ENCODE data around the gene THBS2. TPM values are rescaled to one million over a fixed set of nuclear protein-coding genes. Genes with fewer than 3 reads are reported as not detected.

The THBS2 gene
- total and polyA plus RNA-seq, 2 of the 4 experiments (the other 2 are of a cell fraction): 97.3 to 113 TPM

DNA sequence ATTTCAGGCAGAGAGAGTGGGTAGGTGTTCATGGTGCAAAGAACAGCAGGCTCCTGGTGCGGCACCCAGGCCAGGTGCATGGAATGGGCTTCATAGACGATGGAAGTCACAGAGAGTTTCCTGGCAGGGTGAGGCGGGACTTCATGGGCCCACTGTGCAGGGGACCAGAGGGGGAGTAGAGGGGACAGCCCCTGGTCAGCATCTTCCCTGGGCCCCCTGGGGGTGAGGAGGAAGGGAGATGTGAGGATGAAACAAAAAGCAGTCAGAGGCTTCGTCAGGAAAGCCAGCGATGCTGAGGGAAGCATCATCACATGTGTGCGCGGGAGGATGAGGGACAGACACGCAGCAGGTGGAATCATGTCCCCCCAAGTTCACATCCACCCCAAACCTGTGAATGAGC is 2.4 kb upstream of the THBS2 start:
- in situ Hi-C loops (cut with MboI; ENCODE audit: low sequenced_read_pairs): no loop called here
- dilution Hi-C loops (cut with HindIII; ENCODE audit: low sequenced_read_pairs, unreplicated experiment): no loop called here
- no peak overlapping the region for H3K14ac ChIP-seq (replicated peaks; ENCODE audit: low read depth, low read length)
- H2BK20ac ChIP-seq (ENCODE audit: low read depth, low read length): no peak overlapping the region
- 97% methylated on average over 5 of the region's 8 CpGs; no CpG with 5 or more reads in 1 of the 2 experiments for WGBS, 2 experiments (ENCODE audit: extremely low coverage in 2 of 2, insufficient read length in 1 of 2)
- H2BK15ac ChIP-seq (ENCODE audit: low read depth, low read length): no peak overlapping the region
- no peaks in the 10 kb centered on the region for H3K27me3 ChIP-seq (ENCODE audit: control insufficient read depth, insufficient read depth, low read length)
- H3K4ac ChIP-seq (ENCODE audit: low read depth, low read length): no peak overlapping the region
- peaks cover 5% of the 10 kb centered on the region; the same call in 1 of the 2 replicates for H3K9me1 ChIP-seq (ENCODE audit: insufficient read depth, low read length)
- H2BK120ac ChIP-seq (ENCODE audit: low read depth, low read length): no peak overlapping the region
- ChIA-PET POLR2A (ENCODE audit: unreplicated experiment) (no interaction called here), CTCF (no interaction called here)
- no peak overlapping the region for H4K8ac ChIP-seq (ENCODE audit: low read depth in 2 of 2, low read length in 2 of 2)
- peaks cover 9 to 14% of the 10 kb centered on the region in 2 experiments; a peak in 2 of 4 replicates for H3K79me1 ChIP-seq (ENCODE audit: low read depth in 1 of 2, low read length in 2 of 2)
- no peaks in the 10 kb centered on the region for H4K20me1 ChIP-seq (ENCODE audit: insufficient read depth, low read length)
- H3K36me3 ChIP-seq (ENCODE audit: control insufficient read depth, insufficient read depth, low read length): no peaks in the 10 kb centered on the region
- no peak overlapping the region for H3K27ac ChIP-seq (ENCODE audit: insufficient read depth, low read length)
- no peak overlapping the region for H3K56ac ChIP-seq (ENCODE audit: extremely low read depth, insufficient read depth, low read length)
- no peak overlapping the region for H3K4me3 ChIP-seq (ENCODE audit: insufficient read depth, low read depth, low read length)
- no peak overlapping the region for H2AK5ac ChIP-seq (ENCODE audit: low read depth, low read length)
- ATAC-seq (ENCODE audit: low read depth) (no peak), DNase-seq (no peak)
- H3K9me3 ChIP-seq (ENCODE audit: control insufficient read depth, insufficient read depth, low read length): peaks cover 2% of the 10 kb centered on the region; the same call in 1 of the 2 replicates
- intact Hi-C loops (cut with micrococcal nuclease): no loop called here
- H3K9ac ChIP-seq (ENCODE audit: low read depth, low read length): no peak overlapping the region
- H2BK5ac ChIP-seq (ENCODE audit: low read depth, low read length, poor library complexity, severe bottlenecking): no peak overlapping the region
- TF ChIP-seq FOS (IDR thresholded peaks at IDR 0.05; ENCODE audit: low read depth, low read length): no peak
- TF ChIP-seq, protein P1, sequence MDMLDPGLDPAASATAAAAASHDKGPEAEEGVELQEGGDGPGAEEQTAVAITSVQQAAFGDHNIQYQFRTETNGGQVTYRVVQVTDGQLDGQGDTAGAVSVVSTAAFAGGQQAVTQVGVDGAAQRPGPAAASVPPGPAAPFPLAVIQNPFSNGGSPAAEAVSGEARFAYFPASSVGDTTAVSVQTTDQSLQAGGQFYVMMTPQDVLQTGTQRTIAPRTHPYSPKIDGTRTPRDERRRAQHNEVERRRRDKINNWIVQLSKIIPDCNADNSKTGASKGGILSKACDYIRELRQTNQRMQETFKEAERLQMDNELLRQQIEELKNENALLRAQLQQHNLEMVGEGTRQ (IDR thresholded peaks at IDR 0.05; ENCODE audit: low read depth, low read length): no peak
- no peak for TF ChIP-seq BHLHE40 (IDR thresholded peaks at IDR 0.05; ENCODE audit: low read depth, low read length)
- TF ChIP-seq RCOR1 (IDR thresholded peaks at IDR 0.05; ENCODE audit: insufficient replicate concordance, low read length): no peak
- TF ChIP-seq RAD21 (IDR thresholded peaks at IDR 0.05; ENCODE audit: low read length): no peak
- no peak for TF ChIP-seq POLR2A (IDR thresholded peaks at IDR 0.05; ENCODE audit: low read depth, low read length)
- no peak for TF ChIP-seq MAZ (IDR thresholded peaks at IDR 0.05; ENCODE audit: borderline replicate concordance, low read depth, low read length)
- TF ChIP-seq, protein P2, sequence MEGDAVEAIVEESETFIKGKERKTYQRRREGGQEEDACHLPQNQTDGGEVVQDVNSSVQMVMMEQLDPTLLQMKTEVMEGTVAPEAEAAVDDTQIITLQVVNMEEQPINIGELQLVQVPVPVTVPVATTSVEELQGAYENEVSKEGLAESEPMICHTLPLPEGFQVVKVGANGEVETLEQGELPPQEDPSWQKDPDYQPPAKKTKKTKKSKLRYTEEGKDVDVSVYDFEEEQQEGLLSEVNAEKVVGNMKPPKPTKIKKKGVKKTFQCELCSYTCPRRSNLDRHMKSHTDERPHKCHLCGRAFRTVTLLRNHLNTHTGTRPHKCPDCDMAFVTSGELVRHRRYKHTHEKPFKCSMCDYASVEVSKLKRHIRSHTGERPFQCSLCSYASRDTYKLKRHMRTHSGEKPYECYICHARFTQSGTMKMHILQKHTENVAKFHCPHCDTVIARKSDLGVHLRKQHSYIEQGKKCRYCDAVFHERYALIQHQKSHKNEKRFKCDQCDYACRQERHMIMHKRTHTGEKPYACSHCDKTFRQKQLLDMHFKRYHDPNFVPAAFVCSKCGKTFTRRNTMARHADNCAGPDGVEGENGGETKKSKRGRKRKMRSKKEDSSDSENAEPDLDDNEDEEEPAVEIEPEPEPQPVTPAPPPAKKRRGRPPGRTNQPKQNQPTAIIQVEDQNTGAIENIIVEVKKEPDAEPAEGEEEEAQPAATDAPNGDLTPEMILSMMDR (conservative IDR thresholded peaks at IDR 0.05; ENCODE audit: low read depth, low read length): no peak
- TF ChIP-seq, protein P3, sequence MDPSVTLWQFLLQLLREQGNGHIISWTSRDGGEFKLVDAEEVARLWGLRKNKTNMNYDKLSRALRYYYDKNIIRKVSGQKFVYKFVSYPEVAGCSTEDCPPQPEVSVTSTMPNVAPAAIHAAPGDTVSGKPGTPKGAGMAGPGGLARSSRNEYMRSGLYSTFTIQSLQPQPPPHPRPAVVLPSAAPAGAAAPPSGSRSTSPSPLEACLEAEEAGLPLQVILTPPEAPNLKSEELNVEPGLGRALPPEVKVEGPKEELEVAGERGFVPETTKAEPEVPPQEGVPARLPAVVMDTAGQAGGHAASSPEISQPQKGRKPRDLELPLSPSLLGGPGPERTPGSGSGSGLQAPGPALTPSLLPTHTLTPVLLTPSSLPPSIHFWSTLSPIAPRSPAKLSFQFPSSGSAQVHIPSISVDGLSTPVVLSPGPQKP (IDR thresholded peaks at IDR 0.05; ENCODE audit: borderline replicate concordance, low read depth, low read length): no peak
- no peak for TF ChIP-seq SMC3 (IDR thresholded peaks at IDR 0.05; ENCODE audit: low read depth, low read length)
- no peak for TF ChIP-seq CEBPB (IDR thresholded peaks at IDR 0.05; ENCODE audit: low read depth, low read length)
- no peak for TF ChIP-seq MXI1 (IDR thresholded peaks at IDR 0.05; ENCODE audit: borderline replicate concordance, low read depth, low read length)
- no peak for TF ChIP-seq RFX5 (IDR thresholded peaks at IDR 0.05; ENCODE audit: low read depth, low read length)
- TF ChIP-seq NFE2L2 (IDR thresholded peaks at IDR 0.05; ENCODE audit: low read depth, low read length): no peak
- TF ChIP-seq MAFK (IDR thresholded peaks at IDR 0.05; ENCODE audit: low read depth, low read length): no peak
- TF ChIP-seq CHD1 (IDR thresholded peaks at IDR 0.05; ENCODE audit: low read depth, low read length): no peak
- no peak overlapping the region for H4K5ac ChIP-seq (ENCODE audit: low read depth, low read length)
- H3K23ac ChIP-seq (ENCODE audit: low read depth, low read length): no peak overlapping the region
- no peak overlapping the region for H2AFZ ChIP-seq (replicated peaks; ENCODE audit: low read length, poor library complexity)
- no peak overlapping the region for H4K91ac ChIP-seq (ENCODE audit: insufficient read depth, low read depth, low read length)
- no peak overlapping the region for H3K18ac ChIP-seq (ENCODE audit: low read depth, low read length)
- H3K4me1 ChIP-seq (ENCODE audit: control insufficient read depth, insufficient read depth, low read length): peaks cover 13% of the 10 kb centered on the region
- BruUV-seq (replicated peaks): no TSS peak
- H3K4me2 ChIP-seq (ENCODE audit: low read depth, low read length): no peak overlapping the region
- no peak overlapping the region for H2AK9ac ChIP-seq (replicated peaks; ENCODE audit: low read depth, low read length, poor library complexity)
